WI38 (cell line): ENCODE measurements around the gene KDM2B.

Source experiments
- H3K4me3 ChIP-seq: 2 replicates; pipeline ENCODE4 v1.5.1; 2011; ENCODE audit warnings: low read depth, mild to moderate bottlenecking, control low read depth, low read length
- CTCF ChIP-seq: IDR thresholded peaks from 2 replicates; pipeline ENCODE4 v1.5.1; 2012; ENCODE audit warnings: low read depth, mild to moderate bottlenecking, control low read depth, low read length

KDM2B gene

GRCh38 chr12:121453629-121454028 is 127.2 kb downstream of the KDM2B start:
- no peak for TF ChIP-seq CTCF
- H3K4me3 ChIP-seq = no peak overlapping the region

- TF ChIP-seq CTCF = no peak
- H3K4me3 ChIP-seq = no peak overlapping the region
Measured at GRCh38 chr12:121452985-121453360, 127.8 kb downstream of the KDM2B start.

DNA sequence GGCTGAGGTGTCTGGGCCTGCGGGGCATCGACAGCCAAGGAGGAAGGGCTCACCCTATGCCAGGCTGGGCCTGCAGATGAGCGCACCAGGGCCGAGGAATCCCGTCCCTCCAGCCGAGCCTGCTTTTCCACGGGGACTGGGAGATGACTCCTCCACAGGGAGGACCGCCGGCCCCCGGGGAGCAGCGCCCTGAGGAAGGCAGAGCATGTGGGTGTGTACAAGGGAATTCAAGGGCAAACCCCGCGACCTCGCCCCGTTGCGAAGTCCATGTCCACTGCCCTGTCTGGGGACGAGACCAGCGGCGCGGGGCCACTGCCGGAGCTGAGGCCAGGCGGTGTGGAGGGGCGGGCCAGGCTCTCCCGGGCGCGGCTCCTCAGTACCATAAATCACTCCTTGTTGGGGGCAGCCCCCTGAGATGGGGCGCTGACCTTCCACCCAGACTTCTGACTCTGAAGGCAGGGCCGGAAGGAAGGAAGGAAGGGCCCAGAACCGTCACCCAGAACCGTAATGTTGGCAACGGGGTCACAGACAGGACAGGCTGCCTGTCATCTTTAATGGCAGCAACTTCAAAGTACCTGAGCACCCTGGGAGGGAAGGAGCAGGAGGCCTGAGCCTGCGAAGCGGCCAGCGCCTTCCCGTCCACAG is 128.4 kb downstream of the KDM2B start:
- no peak for TF ChIP-seq CTCF
- H3K4me3 ChIP-seq = no peak overlapping the region

GRCh38 chr12:121451961-121452339 is 128.9 kb downstream of the KDM2B start:
- H3K4me3 ChIP-seq = no peak overlapping the region
- TF ChIP-seq CTCF = no peak

- TF ChIP-seq CTCF = no peak
Measured at GRCh38 chr12:121448771-121449315, 132.0 kb downstream of the KDM2B start.

GRCh38 chr12:121446750-121447149 is 134.1 kb downstream of the KDM2B start:
- no peak for TF ChIP-seq CTCF

More at GRCh38 chr12:121448771-121449315, 132.0 kb downstream of the KDM2B start:
- no peak overlapping the region for H3K4me3 ChIP-seq

GRCh38 chr12:121444842-121445202 is 136.0 kb downstream of the KDM2B start:
- TF ChIP-seq CTCF = no peak
- no peak overlapping the region for H3K4me3 ChIP-seq

More at GRCh38 chr12:121446750-121447149, 134.1 kb downstream of the KDM2B start:
- H3K4me3 ChIP-seq = no peak overlapping the region
